HG02623 (cell line): Measurements from ENCODE around the gene CYBA.

ENCODE experiments used
- ATAC-seq: cut with Tn5 transposase; IDR thresholded peaks from one replicate; pipeline ENCODE4 v1.9.1; 2021; ENCODE audit warnings: moderate library complexity; ENCODE audit not compliant: unreplicated experiment

The CYBA gene

GRCh38 chr16:88650749-88651275 is at the start of gene CYBA:
CYBA (minus strand) TSS chr16:88651053; CDS start chr16:88651013, 40 bp downstream.
- ATAC-seq, result peak; percentile 55

DNA sequence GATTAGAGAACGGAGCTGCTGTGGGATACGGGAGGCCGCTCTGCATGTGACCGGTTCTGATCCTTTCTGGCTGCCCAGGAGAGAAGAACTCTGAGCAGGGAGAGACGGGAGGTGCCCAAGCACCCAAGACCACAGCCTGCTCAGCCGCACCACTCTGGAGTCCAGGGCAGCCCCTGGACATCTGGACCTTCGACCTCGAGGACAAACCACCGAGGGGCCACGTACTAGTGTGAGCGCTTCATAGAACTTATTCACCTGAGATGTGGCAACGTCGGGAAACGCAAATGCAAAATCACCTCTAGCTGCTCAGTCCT is 49.4 kb upstream of the CYBA start:
- ATAC-seq, result no peak

DNA sequence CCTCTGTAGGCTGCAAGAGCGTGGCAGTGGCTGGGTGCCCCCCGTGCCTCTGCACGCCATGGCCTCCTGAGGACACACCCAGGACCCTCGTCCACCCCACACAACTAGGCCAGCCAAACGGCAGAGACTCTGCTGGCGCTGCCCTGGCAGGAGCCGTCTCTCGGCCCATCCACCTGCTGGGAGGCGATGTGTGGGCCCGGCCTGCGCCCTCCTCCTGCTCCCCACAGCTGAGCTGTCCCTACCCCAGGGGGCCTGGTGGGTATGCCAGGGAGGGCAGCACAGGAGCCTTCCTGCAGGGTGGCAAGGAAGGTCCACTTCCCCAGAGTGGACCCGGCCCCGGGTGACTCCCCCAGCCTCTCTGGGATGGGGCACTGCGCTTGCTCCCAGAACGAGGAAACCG is 48.3 kb upstream of the CYBA start:
- no peak for ATAC-seq

DNA sequence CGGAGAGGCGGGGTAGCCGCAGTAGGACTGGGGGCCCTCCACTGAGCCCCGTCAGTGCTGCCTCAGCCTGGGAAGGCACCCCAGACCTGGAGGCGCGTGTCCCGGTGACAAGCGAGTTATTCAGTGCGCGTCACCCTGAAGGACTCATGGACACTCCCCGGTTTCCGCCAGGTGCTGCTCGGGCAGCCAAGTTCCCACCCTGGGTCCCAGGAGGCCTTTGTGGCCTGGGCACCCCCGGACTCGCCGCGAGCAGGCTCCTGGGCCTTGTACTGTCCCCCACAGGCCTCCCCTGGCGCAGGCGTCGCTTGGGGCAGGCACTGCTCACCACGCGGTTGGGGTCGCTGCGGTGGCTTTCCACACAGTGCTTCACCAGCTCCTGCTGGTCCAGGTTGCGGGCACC is 47.8 kb upstream of the CYBA start:
- no peak for ATAC-seq

DNA sequence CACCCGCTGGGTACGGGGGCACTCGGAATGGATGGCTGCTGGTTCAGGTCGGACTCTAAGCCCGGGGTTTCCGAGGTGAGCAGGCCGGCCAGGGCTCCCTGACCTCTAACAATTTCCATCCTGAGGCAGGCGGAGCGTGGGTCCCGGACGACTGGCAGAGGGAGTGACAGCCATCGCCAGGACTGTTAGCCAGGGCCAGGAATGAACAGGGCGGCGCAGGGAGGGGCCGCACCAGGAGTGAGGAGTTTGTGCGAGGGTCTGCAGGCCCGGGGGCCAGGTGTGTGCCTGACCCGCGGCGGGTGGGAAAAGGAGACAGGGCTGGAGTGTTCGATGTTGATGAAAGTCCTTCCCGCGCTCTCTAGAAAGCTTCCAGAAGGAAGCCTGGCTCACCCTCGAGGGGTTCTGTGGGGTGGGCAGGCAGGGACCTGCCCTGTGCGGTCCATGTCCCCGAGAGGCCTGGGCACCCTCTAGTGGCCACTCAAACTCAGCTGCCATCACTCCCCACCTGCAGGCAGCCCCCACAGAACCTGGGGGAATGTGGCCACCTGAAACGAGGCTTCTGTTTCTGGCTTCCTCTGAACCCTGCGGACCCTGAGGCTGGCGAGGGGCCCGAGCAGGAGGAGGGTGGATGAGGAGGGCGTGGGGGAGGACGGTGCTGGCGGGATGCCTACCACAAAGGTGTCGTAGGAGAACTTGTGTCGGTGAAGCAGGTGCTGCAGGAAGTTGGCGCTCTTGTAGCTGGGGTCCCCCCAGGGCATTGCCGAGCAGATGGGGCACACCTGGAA is 47.2 kb upstream of the CYBA start:
- no peak for ATAC-seq

- ATAC-seq, result no peak
Measured at GRCh38 chr16:88697116-88697830, 46.4 kb upstream of the CYBA start.

- no peak for ATAC-seq
Measured at GRCh38 chr16:88696441-88696840, 45.6 kb upstream of the CYBA start.

DNA sequence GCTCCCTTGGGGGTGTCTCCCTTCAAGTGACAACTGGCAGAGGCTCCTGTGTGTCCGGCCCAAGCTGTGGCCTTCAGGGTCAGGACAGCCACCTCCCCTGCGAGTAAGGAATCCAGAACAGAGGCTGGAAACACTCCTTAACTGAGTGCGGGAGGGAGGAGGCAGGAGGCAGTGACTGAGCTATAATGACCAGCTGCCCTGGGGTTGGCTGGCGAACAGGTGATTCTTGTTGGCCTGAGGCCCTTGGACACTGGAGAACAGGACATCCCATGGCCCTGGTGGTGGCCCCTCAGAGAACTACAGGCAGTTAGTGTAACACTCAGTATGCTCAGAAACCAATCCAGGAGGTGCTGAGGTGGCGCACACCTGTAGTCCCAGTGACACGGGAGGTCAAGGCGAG is 44.9 kb upstream of the CYBA start:
- no peak for ATAC-seq

GRCh38 chr16:88695218-88695617 is 44.4 kb upstream of the CYBA start:
- no peak for ATAC-seq

- no peak for ATAC-seq
Measured at GRCh38 chr16:88694221-88695087, 43.6 kb upstream of the CYBA start.

DNA sequence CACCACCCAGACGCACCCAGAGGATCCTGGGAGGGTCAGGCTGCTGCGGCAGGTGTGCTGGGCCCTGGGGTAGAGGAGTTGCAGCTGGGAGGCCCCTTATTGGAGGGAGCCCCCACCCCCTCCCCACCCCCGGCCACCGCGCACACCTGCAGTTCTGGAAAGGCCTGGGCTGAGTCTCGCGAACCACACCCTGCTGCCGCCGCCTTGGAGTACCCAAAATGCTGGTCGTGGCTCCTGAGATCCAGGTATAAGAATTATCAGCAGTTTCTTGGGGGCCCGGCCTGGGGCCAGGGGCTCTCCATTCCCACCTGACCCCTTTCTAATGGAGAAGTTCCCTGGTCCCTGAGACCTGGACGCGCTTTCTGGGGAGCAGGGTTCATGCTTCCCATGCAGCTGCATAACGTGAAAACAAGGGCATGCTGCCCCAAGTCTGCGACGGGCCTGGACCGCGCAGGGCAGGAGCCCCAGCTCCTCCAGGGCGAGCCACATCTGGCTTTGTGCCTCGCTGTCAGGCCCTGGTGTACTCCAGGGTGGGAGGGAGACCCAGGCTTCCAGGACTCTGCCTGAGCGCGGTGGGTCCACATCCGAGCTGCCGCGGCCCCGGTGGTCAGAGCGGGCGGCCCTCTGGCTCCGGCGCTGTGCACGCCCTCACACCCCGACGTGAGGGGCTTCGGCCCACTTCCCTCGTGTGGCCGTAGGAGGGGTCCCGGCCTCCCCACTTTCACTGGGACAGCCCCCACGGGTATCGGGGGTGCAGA is 42.7 kb upstream of the CYBA start:
- no peak for ATAC-seq

DNA sequence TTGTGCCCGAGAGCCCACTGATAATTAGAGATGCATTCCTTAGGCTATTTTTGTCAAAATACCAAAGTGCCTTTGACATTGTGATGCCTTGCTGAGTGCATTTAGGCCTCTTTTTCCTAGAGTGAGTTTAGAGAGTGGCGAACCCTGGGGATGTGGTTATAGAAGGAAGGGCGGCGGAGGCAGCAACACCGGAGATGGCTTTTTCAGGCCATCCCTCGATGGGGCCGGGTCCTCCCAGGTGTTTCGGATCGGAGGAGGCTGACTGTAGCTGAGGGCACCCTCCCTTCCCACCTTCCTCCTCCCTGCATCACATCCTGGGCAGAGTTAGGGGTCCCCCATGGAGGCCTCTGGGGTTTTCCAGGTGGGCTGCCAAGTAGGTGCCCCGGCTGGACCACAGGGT is 42.0 kb upstream of the CYBA start:
- ATAC-seq, result no peak

GRCh38 chr16:88691924-88692560 is 41.2 kb upstream of the CYBA start:
- no peak for ATAC-seq

GRCh38 chr16:88691129-88691813 is 40.4 kb upstream of the CYBA start:
- ATAC-seq, result no peak

GRCh38 chr16:88690341-88691128 is 39.7 kb upstream of the CYBA start:
- no peak for ATAC-seq

DNA sequence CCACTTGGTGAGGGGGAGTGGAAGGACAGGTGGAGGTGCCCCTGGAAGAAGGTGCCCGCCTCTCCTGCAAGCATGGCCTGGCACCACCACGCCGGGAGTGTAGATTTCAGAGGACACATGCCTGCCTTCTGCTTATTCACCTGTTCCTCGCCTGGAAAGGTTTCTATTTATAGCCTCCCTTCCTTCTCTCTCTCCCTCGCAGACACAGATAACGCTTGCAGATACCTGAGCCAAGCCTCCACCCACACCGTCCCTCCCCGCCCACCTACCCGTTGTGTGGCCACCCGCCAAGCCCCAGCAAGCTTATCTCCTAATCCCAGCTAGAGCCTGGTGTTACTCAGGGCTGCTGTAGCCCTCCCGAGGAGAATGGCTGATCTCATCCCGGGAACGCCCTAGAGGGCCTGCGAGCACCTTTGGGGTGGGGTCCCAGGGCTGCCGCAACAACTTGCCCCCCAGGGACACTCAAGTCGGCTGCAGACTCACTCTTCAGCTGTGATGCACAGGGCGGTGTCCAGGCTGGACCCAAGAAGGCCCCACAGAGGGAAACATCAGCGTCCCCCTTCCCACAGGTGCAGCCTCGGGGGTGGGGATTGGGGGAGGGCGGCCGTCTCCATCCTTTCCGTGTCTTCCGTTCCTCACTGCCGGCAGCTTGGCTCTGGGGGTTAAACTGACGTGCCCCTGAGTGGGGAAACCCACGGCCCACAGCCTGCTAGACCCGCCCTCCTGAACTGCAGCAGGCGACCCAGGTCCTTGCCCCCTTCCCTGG is 37.3 kb upstream of the CYBA start:
- no peak for ATAC-seq

DNA sequence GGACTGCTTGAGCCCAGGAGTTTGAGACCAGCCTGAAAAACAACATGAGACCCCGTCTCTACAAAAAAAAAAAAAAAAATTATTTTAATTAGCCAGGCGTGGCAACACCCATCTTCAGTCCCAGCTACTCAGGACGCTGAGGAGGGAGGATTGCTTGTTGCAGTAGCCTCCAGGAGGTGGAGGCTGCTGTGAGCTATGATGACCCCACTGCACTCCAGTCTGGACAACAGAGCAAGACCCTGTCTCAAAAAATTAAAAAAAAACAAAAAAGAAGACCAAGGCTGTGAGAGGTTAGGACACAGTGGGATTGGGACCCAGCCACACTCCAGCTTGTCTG is 36.8 kb upstream of the CYBA start:
- no peak for ATAC-seq

- no peak for ATAC-seq
Measured at GRCh38 chr16:88687254-88687576, 36.4 kb upstream of the CYBA start.
